ENCODE measurements around the gene PRR14L.

The PRR14L gene

GRCh38 chr22:31732089-31732829, 17.7 kb downstream of the PRR14L start:
- no peaks in the 10 kb centered on the region for H3K27me3 ChIP-seq (ENCODE audit: control insufficient read depth in 1 of 2, insufficient read depth in 1 of 2, low read length in 2 of 2)
- WGBS: 91% methylated on average over 2 of the region's 2 CpGs
- H2AK5ac ChIP-seq (ENCODE audit: low read length, severe bottlenecking): no peak overlapping the region
- no peak overlapping the region for H2BK12ac ChIP-seq (ENCODE audit: low read length in 2 of 2)
- no peak overlapping the region for H4K91ac ChIP-seq (ENCODE audit: low read length)
- H3K4me1 ChIP-seq (ENCODE audit: control insufficient read depth, insufficient read depth, low read depth, low read length): peaks cover 2% of the 10 kb centered on the region
- H3K9ac ChIP-seq (ENCODE audit: low read length): no peak overlapping the region
- H2BK5ac ChIP-seq (ENCODE audit: low read depth, low read length, poor library complexity, severe bottlenecking): no peak overlapping the region
- H2AFZ ChIP-seq (ENCODE audit: low read depth, low read length): no peak overlapping the region
- no peak overlapping the region for H3K4ac ChIP-seq (ENCODE audit: low read depth in 1 of 2, low read length in 2 of 2)
- no peak overlapping the region for H3K14ac ChIP-seq (ENCODE audit: low read length in 2 of 2)
- no peak overlapping the region for H2BK120ac ChIP-seq (ENCODE audit: low read depth, low read length)
- H3K79me1 ChIP-seq (replicated peaks; ENCODE audit: low read length, poor library complexity, severe bottlenecking): peaks cover 16% of the 10 kb centered on the region
- H2BK15ac ChIP-seq (ENCODE audit: low read depth, poor library complexity, severe bottlenecking): no peak overlapping the region
- no peak overlapping the region for H3K18ac ChIP-seq (ENCODE audit: low read depth in 1 of 2, low read length in 2 of 2)
- H4K8ac ChIP-seq (ENCODE audit: low read length): no peak overlapping the region
- no peak for DNase-seq
- no peak overlapping the region for H3K27ac ChIP-seq (ENCODE audit: low read length, poor library complexity, severe bottlenecking)
- H3K9me3 ChIP-seq (ENCODE audit: control insufficient read depth, low read length): no peaks in the 10 kb centered on the region
- H3K4me3 ChIP-seq (ENCODE audit: insufficient read depth in 1 of 2, low read depth in 1 of 2, low read length in 2 of 2): no peak overlapping the region
- H3K36me3 ChIP-seq (ENCODE audit: control insufficient read depth in 1 of 2, insufficient read depth in 2 of 2, low read depth in 1 of 2, low read length in 2 of 2): peaks cover 13 to 20% of the 10 kb centered on the region in 2 experiments
- H3K23ac ChIP-seq (ENCODE audit: low read length in 2 of 2): no peak overlapping the region
- no peak overlapping the region for H3K4me2 ChIP-seq (ENCODE audit: low read length, poor library complexity, severe bottlenecking)

- H3K4ac ChIP-seq (ENCODE audit: low read depth in 1 of 2, low read length in 2 of 2): no peak overlapping the region
- H3K27ac ChIP-seq (ENCODE audit: low read length, poor library complexity, severe bottlenecking): no peak overlapping the region
- H3K23ac ChIP-seq (ENCODE audit: low read length in 2 of 2): no peak overlapping the region
- H2BK5ac ChIP-seq (ENCODE audit: low read depth, low read length, poor library complexity, severe bottlenecking): no peak overlapping the region
- H3K4me1 ChIP-seq (ENCODE audit: control insufficient read depth, insufficient read depth, low read depth, low read length): peaks cover 2% of the 10 kb centered on the region
- H2AK5ac ChIP-seq (ENCODE audit: low read length, severe bottlenecking): no peak overlapping the region
- H2BK120ac ChIP-seq (ENCODE audit: low read depth, low read length): no peak overlapping the region
- no peaks in the 10 kb centered on the region for H3K27me3 ChIP-seq (ENCODE audit: control insufficient read depth in 1 of 2, insufficient read depth in 1 of 2, low read length in 2 of 2)
- H2BK12ac ChIP-seq (ENCODE audit: low read length in 2 of 2): no peak overlapping the region
- H3K4me3 ChIP-seq (ENCODE audit: insufficient read depth in 1 of 2, low read depth in 1 of 2, low read length in 2 of 2): no peak overlapping the region
- no peak overlapping the region for H4K8ac ChIP-seq (ENCODE audit: low read length)
- no peaks in the 10 kb centered on the region for H3K9me3 ChIP-seq (ENCODE audit: control insufficient read depth, low read length)
- H3K14ac ChIP-seq (ENCODE audit: low read length in 2 of 2): no peak overlapping the region
- H2AFZ ChIP-seq (ENCODE audit: low read depth, low read length): no peak overlapping the region
- H3K79me1 ChIP-seq (replicated peaks; ENCODE audit: low read length, poor library complexity, severe bottlenecking): peaks cover 26% of the 10 kb centered on the region
- H3K4me2 ChIP-seq (ENCODE audit: low read length, poor library complexity, severe bottlenecking): no peak overlapping the region
- H3K36me3 ChIP-seq (ENCODE audit: control insufficient read depth in 1 of 2, insufficient read depth in 2 of 2, low read depth in 1 of 2, low read length in 2 of 2): peaks cover 15 to 29% of the 10 kb centered on the region in 2 experiments
- no peak overlapping the region for H4K91ac ChIP-seq (ENCODE audit: low read length)
- DNase-seq: no peak
- H3K18ac ChIP-seq (ENCODE audit: low read depth in 1 of 2, low read length in 2 of 2): no peak overlapping the region
- no peak overlapping the region for H3K9ac ChIP-seq (ENCODE audit: low read length)
- 92% methylated on average over 7 of the region's 8 CpGs for WGBS
- no peak overlapping the region for H2BK15ac ChIP-seq (ENCODE audit: low read depth, poor library complexity, severe bottlenecking)
Observed at GRCh38 chr22:31730344-31730711, 19.6 kb downstream of the PRR14L start.

- Histone ChIP-seq H2BK12ac (ENCODE audit: low read length in 2 of 2) (no peak overlapping the region), H3K23ac (ENCODE audit: low read length in 2 of 2) (no peak overlapping the region), H3K18ac (ENCODE audit: low read depth in 1 of 2, low read length in 2 of 2) (no peak overlapping the region), H3K4ac (ENCODE audit: low read depth in 1 of 2, low read length in 2 of 2) (no peak overlapping the region), H3K27me3 (ENCODE audit: control insufficient read depth in 1 of 2, insufficient read depth in 1 of 2, low read length in 2 of 2) (no peaks in the 10 kb centered on the region), H3K9me3 (ENCODE audit: control insufficient read depth, low read length) (no peaks in the 10 kb centered on the region), H3K4me2 (ENCODE audit: low read length, poor library complexity, severe bottlenecking) (no peak overlapping the region), H3K14ac (ENCODE audit: low read length in 2 of 2) (no peak overlapping the region), H4K91ac (ENCODE audit: low read length) (no peak overlapping the region), H3K4me1 (ENCODE audit: control insufficient read depth, insufficient read depth, low read depth, low read length) (no peaks in the 10 kb centered on the region), H3K9ac (ENCODE audit: low read length) (no peak overlapping the region), H2AFZ (ENCODE audit: low read depth, low read length) (no peak overlapping the region), H2BK15ac (ENCODE audit: low read depth, poor library complexity, severe bottlenecking) (no peak overlapping the region), H4K8ac (ENCODE audit: low read length) (no peak overlapping the region), H3K27ac (ENCODE audit: low read length, poor library complexity, severe bottlenecking) (no peak overlapping the region), H2AK5ac (ENCODE audit: low read length, severe bottlenecking) (no peak overlapping the region), H3K79me1 (replicated peaks; ENCODE audit: low read length, poor library complexity, severe bottlenecking) (peaks cover 32% of the 10 kb centered on the region), H2BK120ac (ENCODE audit: low read depth, low read length) (no peak overlapping the region), H3K4me3 (ENCODE audit: insufficient read depth in 1 of 2, low read depth in 1 of 2, low read length in 2 of 2) (no peak overlapping the region), H3K36me3 (ENCODE audit: control insufficient read depth in 1 of 2, insufficient read depth in 2 of 2, low read depth in 1 of 2, low read length in 2 of 2) (peaks cover 24 to 37% of the 10 kb centered on the region in 2 experiments), H2BK5ac (ENCODE audit: low read depth, low read length, poor library complexity, severe bottlenecking) (no peak overlapping the region)
- DNase-seq: no peak
- WGBS: 97% methylated on average over 4 of the region's 4 CpGs
Observed at GRCh38 chr22:31728857-31729256, 21.1 kb downstream of the PRR14L start.

GRCh38 chr22:31726692-31727091, 23.2 kb downstream of the PRR14L start:
- Histone ChIP-seq H3K79me1 (replicated peaks; ENCODE audit: low read length, poor library complexity, severe bottlenecking) (peaks cover 33% of the 10 kb centered on the region), H2BK5ac (ENCODE audit: low read depth, low read length, poor library complexity, severe bottlenecking) (no peak overlapping the region), H3K27ac (ENCODE audit: low read length, poor library complexity, severe bottlenecking) (no peak overlapping the region), H4K91ac (ENCODE audit: low read length) (no peak overlapping the region), H3K4ac (ENCODE audit: low read depth in 1 of 2, low read length in 2 of 2) (no peak overlapping the region), H3K18ac (ENCODE audit: low read depth in 1 of 2, low read length in 2 of 2) (no peak overlapping the region), H3K9me3 (ENCODE audit: control insufficient read depth, low read length) (no peaks in the 10 kb centered on the region), H3K4me3 (ENCODE audit: insufficient read depth in 1 of 2, low read depth in 1 of 2, low read length in 2 of 2) (no peak overlapping the region), H3K14ac (ENCODE audit: low read length in 2 of 2) (no peak overlapping the region), H3K36me3 (ENCODE audit: control insufficient read depth in 1 of 2, insufficient read depth in 2 of 2, low read depth in 1 of 2, low read length in 2 of 2) (peaks cover 24 to 49% of the 10 kb centered on the region in 2 experiments), H2BK12ac (ENCODE audit: low read length in 2 of 2) (no peak overlapping the region), H2AK5ac (ENCODE audit: low read length, severe bottlenecking) (no peak overlapping the region), H3K9ac (ENCODE audit: low read length) (no peak overlapping the region), H3K27me3 (ENCODE audit: control insufficient read depth in 1 of 2, insufficient read depth in 1 of 2, low read length in 2 of 2) (no peaks in the 10 kb centered on the region), H3K4me2 (ENCODE audit: low read length, poor library complexity, severe bottlenecking) (no peak overlapping the region), H2BK120ac (ENCODE audit: low read depth, low read length) (no peak overlapping the region), H4K8ac (ENCODE audit: low read length) (no peak overlapping the region), H2BK15ac (ENCODE audit: low read depth, poor library complexity, severe bottlenecking) (no peak overlapping the region), H3K4me1 (ENCODE audit: control insufficient read depth, insufficient read depth, low read depth, low read length) (no peaks in the 10 kb centered on the region), H2AFZ (ENCODE audit: low read depth, low read length) (no peak overlapping the region), H3K23ac (ENCODE audit: low read length in 2 of 2) (no peak overlapping the region)
- DNase-seq: no peak
- WGBS: 97% methylated on average over 3 of the region's 3 CpGs
